Colon (tissue), 2 donors: Measurements from ENCODE around the gene ANKLE2.

ENCODE experiments used
- FAIRE-seq: peaks from 2 replicates; lab custom pipeline; 2012; peaks lifted over from hg19 to GRCh38; lab: Jason Lieb, UNC
- donor health status: control.
- donor health status: control.

The ANKLE2 gene

DNA sequence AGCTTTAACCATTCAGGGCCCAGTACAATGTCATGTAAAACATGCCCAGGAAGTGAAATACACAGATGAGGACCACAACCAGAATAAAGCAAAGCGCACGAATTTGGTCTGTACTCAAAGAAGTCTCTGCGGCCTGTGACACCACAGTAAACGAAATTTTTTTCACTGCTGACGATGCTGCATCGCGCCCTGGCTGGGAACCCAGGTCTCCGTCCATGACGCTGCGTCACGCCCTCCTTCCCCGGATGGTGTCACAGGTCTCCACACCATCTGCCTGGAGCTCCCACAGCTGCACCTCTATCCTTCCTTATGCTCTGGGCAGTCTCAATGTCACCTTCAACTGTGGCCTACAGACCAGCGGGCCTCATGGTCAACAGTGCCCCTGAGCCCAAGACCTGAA, 17.8 kb downstream of the ANKLE2 start:
- no peak for FAIRE-seq

- no peak for FAIRE-seq
These were observed 20.0 kb downstream of the ANKLE2 start for GRCh38 chr12:132741620-132742019.

GRCh38 chr12:132740652-132741051, 21.0 kb downstream of the ANKLE2 start:
- no peak for FAIRE-seq

DNA sequence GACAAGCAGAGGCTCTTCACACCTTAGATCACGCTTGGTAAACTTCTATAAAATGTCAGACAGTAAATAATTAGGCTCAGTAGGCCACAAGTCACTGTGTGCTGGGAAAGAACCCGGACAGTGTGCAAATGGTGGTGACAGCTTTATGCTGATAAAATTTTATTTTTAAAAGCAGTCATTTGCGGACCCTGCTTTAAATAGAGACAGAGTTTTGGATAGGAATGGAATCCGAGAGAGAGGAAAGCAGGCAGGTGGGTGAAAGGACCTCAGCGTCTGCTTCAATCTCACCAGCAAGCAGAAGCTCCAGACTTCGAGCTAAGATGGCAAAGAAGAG, 21.4 kb downstream of the ANKLE2 start:
- FAIRE-seq, result no peak

GRCh38 chr12:132739600-132740312, 21.9 kb downstream of the ANKLE2 start:
- no peak for FAIRE-seq

DNA sequence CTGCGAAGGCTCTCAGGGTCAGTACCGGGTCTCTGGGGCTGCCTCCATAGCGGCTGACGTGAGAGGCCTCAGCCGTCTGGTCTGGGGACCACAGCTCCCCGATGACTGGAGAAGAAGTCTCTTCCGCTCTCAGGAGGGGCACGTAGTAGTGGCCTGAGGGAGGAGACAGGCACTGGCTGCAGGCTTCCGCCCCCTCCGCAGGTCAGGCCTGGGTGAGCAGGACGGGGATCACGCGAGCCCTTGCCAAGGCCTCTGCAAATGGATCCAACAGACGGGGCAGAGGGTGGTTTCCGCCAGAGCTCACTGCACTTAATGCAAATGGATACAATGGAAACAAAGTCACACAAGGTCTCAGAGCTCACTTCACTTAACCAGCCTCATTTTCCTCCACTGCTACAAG, 24.7 kb downstream of the ANKLE2 start:
- FAIRE-seq, result no peak

- no peak for FAIRE-seq
These were observed 25.3 kb downstream of the ANKLE2 start for GRCh38 chr12:132736378-132736777.

- FAIRE-seq, result no peak
These were observed 26.1 kb downstream of the ANKLE2 start for GRCh38 chr12:132735496-132735895.

DNA sequence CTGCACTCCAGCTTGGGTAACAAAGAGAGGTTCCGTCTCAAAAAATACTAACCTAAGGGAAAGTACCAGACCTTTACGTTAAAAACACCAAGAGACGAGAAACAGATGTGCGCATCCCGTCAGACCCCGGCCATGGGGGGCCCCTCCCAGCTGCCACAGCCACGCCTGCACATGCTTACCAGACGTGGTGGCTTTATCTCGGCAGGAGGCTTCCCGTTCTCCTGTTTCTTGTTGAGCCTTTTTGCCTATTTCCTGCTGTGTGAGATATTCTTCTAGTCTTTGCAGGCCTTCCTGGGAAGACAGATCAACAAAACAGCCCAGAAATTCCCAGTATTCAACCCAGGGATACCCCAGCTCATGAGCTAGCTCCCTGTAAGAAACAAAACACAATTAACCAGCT, 27.4 kb downstream of the ANKLE2 start:
- FAIRE-seq, result no peak

DNA sequence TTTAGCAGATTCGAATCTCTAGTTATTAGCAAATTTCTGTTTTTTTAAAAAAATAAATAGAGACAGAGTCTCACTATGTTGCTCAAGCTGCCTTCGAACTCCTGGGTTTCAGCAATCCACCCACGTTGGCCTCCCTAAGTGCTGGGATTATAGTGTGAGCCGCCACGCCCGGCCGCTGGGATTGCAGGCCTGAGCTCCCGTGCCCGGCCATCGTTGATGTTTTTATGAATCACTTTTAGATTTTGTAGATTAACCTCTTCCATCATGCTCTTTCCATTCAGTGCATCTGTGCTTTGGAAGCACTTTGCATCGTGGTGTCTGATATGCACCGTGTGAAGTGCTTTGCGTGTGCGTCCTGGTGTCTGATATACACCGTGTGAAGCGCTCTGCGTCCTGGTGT, 30.1 kb downstream of the ANKLE2 start:
- FAIRE-seq, result no peak

DNA sequence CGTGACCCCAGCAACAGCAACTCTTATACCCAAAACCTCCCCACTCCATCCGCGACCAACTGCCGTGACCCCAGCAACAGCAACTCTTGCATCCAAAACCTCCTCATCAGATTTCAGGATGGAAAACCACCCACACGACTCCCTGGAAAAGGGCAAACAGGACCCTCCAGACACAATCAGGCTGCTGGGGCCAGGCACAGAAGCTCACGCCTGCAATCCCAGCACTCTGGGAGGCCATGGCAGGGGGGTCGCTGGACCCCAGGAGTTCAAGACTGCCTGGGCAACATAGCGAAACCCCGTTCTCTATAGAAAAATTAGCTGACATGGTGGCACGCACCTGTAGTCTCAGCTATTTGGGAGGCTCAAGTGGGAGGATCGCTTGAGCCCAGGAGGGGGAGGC, 31.3 kb downstream of the ANKLE2 start:
- FAIRE-seq, result no peak

DNA sequence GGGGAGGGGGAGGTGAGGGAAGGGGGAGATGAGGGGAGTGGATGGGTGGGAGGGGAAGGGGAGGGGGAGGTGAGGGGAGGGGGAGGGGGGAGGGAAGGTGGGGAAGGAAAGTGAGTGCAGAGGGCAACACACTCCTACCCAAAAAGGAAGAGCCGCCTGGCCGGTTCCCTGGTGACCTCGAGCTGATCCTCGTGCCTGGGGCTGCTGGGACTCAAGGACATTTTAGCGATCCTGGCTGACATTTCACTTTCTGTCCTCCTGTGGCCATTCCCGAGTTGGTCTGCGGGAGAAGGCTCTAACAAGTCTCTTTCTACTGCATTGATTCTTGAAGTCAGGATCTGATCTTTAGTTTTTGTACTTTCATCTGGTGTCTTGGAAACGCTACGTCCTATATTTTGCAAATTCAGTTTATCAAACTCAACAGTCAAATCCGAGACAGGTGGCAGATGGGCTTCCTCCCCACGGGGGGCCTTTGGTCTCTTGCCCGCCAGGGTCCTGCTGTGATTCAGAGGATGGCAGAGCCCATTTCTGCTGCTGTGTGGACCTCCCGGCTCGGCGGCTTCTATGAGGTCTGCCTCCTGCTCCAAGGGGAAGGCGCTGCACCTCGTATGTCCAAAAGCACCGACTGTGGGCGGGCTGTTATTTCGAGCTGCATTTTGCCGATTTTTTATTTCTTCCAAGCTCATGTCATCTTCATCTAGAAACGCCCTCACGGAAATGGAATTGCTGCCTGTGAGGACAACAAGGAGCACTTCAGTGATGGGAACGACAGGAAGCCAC, 31.9 kb downstream of the ANKLE2 start:
- no peak for FAIRE-seq

- FAIRE-seq, result no peak
These were observed 33.1 kb downstream of the ANKLE2 start for GRCh38 chr12:132728502-132728901.

- FAIRE-seq, result no peak
These were observed 34.4 kb downstream of the ANKLE2 start for GRCh38 chr12:132727091-132727794.

- FAIRE-seq, result no peak
These were observed 35.2 kb downstream of the ANKLE2 start for GRCh38 chr12:132726386-132726785.

GRCh38 chr12:132724506-132725241, 37.0 kb downstream of the ANKLE2 start:
- no peak for FAIRE-seq

DNA sequence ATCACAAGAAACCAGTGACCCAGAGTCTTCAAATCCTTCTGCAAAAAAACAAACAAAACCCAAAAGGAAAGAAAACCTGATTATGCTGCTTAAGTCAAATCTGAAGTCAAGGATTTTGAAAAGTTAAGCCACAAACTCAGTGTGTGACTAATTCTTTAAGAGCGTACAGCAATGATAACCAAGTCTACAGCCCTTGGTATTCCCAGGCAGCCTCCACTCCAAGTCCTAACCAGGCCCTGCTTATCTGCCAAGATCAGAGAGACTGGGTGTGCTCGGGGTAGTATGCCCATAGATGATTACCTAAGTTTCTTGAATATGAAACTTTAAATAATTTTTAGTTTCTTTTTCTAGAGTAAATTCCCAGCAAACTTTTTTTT, 37.9 kb downstream of the ANKLE2 start:
- FAIRE-seq, result no peak

DNA sequence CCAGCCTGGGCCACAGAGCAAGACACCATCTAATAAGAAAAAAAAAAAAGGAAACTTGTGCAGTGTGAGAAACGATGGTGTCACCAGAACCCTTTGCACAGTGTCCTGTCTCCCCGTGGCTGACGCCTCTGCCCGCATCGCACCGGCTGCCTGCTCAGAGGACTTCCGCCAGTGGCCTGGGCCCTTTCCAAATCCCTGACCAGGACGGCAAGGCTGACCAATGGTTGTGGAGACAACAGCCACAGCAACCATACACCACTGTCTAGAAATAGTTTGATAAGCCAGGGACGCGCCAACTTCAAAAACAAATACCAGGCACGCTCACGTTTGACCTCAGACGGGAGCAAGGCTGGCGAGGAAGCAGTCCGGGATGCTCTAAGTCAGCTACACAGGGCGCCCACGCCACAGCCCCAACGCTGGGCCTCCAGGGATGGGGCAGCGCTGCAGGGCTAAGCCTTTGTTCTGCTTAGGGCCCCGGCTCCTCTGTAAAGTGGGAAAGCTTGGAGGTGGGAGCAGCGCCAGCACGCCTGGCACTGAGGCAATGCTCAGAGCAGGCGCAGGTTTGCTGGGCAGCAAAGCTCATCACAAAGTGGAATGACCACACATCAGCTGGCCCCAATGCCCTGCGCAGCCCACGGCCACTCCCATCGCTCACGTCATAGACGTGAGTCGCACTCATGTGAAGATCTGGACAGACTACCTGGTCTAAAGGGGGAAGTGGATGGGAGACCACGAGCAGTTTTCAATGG, 38.4 kb downstream of the ANKLE2 start:
- FAIRE-seq, result no peak

DNA sequence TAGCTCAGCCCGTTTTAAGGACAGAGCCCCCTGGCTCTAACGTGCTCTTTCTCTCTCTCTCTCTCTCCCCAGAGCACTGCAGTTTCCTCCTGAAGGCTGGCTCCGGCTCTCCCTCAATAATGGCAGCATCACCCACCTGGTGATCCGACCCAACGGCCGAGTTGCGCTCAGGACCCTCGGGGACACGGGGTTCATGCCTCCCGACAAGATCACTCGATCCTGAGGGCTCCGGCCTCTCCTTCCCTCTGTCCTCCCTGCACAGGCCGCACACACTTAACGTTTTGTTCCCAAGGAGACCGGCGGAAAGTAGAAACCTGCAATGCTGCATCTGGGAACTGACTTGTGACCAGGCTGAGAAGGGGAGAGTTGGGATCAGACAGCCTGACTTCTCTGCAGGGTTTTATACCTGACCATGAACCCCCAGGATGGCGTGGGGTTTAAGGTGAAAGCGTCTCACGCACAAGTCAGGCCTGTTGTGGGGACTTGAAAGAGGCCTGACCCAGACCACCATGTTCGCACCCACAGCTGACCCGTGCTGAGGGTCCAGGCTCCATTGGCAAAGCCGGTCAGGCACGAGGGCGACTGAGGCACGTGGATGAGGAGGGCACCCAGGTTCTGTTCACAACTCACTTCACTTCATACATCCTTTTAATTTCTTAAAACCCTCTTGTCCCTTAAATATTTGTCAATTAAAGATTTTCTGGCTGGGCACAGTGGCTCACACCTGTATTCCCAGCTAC, 40.9 kb downstream of the ANKLE2 start:
- no peak for FAIRE-seq

GRCh38 chr12:132719954-132720324, 41.7 kb downstream of the ANKLE2 start:
- FAIRE-seq, result no peak
